Tibial artery (tissue), 4 donors: ENCODE data around the gene ATP2A2.

Experiments
- DNase-seq, 2 donors: peaks; one replicate each; pipeline ENCODE4 v3.0.0-alpha.2; 2019
- H3K27ac ChIP-seq, 2 donors: fragments of 200-600 bp; sonication (generic) in 1 of 2; 1 replicate in 1 of 2; 2 replicates in 1 of 2; pipeline ENCODE4 v1.5.1; 2018 to 2019; ENCODE audit warnings: mild to moderate bottlenecking in 1 of 2
- H3K27me3 ChIP-seq, 2 donors: fragments of 200-600 bp; sonication (generic) in 1 of 2; one replicate each; pipeline versions ENCODE4 v1.5.1 to v1.6.0; 2016 to 2019
- H3K36me3 ChIP-seq, 3 donors: fragments of 200-600 bp; sonication (generic) in 2 of 3; one replicate each; pipeline ENCODE4 v1.5.1; 2016 to 2019; ENCODE audit warnings: mild to moderate bottlenecking in 2 of 3
- H3K4me1 ChIP-seq, 4 donors: fragments of 200-600 bp; sonication (generic) in 2 of 4; 1 replicate in 3 of 4; 2 replicates in 1 of 4; pipeline ENCODE4 v1.5.1; 2016 to 2019
- H3K4me3 ChIP-seq, 2 donors: fragments of 200-600 bp; sonication (generic) in 1 of 2; 1 replicate in 1 of 2; 2 replicates in 1 of 2; pipeline ENCODE4 v1.5.1; 2018 to 2019; ENCODE audit warnings: mild to moderate bottlenecking in 2 of 2
- H3K9me3 ChIP-seq, 3 donors: fragments of 200-600 bp; sonication (generic) in 1 of 3; one replicate each; pipeline ENCODE4 v1.5.1; 2016 to 2019
- intact Hi-C: fragments of 100-400 bp; cut with DNase I; formaldehyde crosslinking; loops from one replicate; pipeline ENCODE4 v1.15.0; 2023; ENCODE audit warnings: low total_unique reads
- TF ChIP-seq, protein P1 (sequence below), 2 experiments: fragments of 200-600 bp in 1 of 2; fragments of 450-650 bp in 1 of 2; IDR thresholded peaks; one replicate each; pipeline ENCODE4 v1.5.1; 2017 to 2019; ENCODE audit warnings: antibody characterized with exemption in 2 of 2, mild to moderate bottlenecking in 1 of 2, moderate library complexity in 1 of 2

Gene ATP2A2

DNA sequence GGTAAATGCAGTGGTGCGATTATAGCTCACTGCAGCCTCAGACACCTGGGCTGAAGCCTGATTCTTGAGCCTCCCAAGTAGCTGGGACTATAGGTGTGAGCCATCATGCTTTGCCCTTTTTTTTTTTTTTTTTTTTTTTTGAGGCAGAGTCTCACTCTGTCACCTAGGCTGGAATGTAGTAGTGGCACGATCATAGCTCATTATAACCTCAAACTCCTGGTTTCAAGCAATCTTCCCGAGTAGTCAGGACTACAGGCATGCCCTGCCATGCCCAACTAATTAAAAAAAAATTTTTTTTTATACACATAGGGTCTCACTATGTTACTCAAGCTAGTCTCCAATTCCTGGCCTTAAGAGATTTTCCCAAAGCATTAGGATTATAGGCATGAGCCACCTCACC lies 6.9 kb downstream of the ATP2A2 start:
- peaks cover 26 to 52% (median 46%) of the 10 kb centered on the region in 3 donors for H3K36me3 ChIP-seq
- no peaks in the 10 kb centered on the region for H3K9me3 ChIP-seq
- H3K27me3 ChIP-seq, result no peaks in the 10 kb centered on the region
- DNase-seq, result no peak
- intact Hi-C loops, result loop anchor here (10.0 kb wide), 1 partner anchor 63 kb away; no protein-coding TSS in a partner anchor
- no peak overlapping the region for H3K4me3 ChIP-seq
- peaks cover 0 to 79% (median 32%) of the 10 kb centered on the region in 4 donors for H3K4me1 ChIP-seq
- H3K27ac ChIP-seq, result peak overlapping the region in 1 of 2 donors; percentile 97
- TF ChIP-seq, protein P1, sequence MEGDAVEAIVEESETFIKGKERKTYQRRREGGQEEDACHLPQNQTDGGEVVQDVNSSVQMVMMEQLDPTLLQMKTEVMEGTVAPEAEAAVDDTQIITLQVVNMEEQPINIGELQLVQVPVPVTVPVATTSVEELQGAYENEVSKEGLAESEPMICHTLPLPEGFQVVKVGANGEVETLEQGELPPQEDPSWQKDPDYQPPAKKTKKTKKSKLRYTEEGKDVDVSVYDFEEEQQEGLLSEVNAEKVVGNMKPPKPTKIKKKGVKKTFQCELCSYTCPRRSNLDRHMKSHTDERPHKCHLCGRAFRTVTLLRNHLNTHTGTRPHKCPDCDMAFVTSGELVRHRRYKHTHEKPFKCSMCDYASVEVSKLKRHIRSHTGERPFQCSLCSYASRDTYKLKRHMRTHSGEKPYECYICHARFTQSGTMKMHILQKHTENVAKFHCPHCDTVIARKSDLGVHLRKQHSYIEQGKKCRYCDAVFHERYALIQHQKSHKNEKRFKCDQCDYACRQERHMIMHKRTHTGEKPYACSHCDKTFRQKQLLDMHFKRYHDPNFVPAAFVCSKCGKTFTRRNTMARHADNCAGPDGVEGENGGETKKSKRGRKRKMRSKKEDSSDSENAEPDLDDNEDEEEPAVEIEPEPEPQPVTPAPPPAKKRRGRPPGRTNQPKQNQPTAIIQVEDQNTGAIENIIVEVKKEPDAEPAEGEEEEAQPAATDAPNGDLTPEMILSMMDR (IDR thresholded peaks at IDR 0.05), result no peak

DNA sequence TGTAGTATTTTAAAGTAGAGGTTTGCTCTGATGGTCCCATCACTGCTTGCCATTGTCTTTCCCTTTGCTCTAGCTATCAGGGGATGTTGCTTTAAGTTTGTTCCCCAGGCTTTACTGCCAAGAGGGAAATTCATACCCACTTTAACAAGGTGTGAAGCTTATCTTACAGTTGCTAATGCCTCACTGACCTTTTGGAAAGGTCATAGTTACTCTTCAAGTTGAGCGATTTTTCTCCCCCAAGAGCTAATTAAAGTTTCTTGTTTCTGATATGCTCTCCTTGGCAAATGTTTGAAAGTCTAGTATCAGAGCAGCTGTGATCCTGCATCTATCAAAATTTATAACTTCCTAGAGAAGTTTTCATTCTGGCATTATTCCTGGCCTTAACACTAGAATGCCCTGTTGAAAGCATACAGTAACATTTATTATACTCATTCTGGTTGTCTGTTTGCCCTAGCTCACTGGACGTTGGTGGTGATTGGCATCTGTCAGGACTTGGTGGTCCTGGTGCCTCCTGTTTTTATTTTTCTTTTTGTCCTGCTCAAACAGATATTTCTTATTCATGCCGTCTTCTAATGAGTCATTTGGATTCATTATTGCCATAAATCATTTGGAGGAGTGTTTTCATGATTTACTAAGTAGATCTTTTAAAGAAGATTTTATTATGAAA lies 8.1 kb downstream of the ATP2A2 start:
- TF ChIP-seq, protein P1 (IDR thresholded peaks at IDR 0.05), result no peak
- H3K4me3 ChIP-seq, result no peak overlapping the region
- peaks cover 0 to 72% (median 32%) of the 10 kb centered on the region in 4 donors for H3K4me1 ChIP-seq
- intact Hi-C loops, result loop anchor here (10.0 kb wide), 1 partner anchor 64 kb away; no protein-coding TSS in a partner anchor
- H3K36me3 ChIP-seq, result peaks cover 37 to 62% (median 53%) of the 10 kb centered on the region in 3 donors
- no peaks in the 10 kb centered on the region for H3K27me3 ChIP-seq
- peak overlapping the region; percentile 5 to 97 for H3K27ac ChIP-seq
- H3K9me3 ChIP-seq, result no peaks in the 10 kb centered on the region
- no peak for DNase-seq

DNA sequence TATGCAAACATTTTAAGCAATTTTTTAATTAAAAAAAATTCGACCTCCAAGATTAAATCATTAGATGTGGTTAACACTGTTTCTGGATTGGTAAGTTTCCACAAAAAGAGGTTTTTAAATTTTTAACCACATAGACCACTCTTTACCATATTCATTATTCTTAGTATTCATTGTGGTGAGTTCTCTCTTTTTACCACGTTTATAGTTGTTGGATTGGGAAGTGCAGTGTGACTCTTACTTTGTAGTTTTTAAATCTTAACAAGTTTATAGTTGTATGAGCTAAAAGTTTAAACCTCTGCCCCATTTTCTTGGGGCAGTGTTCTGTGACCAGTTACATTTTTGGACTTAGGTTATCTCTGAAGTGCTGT lies 8.6 kb downstream of the ATP2A2 start:
- H3K4me3 ChIP-seq, result no peak overlapping the region
- no peaks in the 10 kb centered on the region for H3K9me3 ChIP-seq
- TF ChIP-seq, protein P1 (IDR thresholded peaks at IDR 0.05), result no peak
- H3K4me1 ChIP-seq, result peaks cover 0 to 74% (median 32%) of the 10 kb centered on the region in 4 donors
- DNase-seq, result no peak
- peaks cover 41 to 67% (median 57%) of the 10 kb centered on the region in 3 donors for H3K36me3 ChIP-seq
- no peaks in the 10 kb centered on the region for H3K27me3 ChIP-seq
- intact Hi-C loops, result loop anchor here (10.0 kb wide), 1 partner anchor 65 kb away; no protein-coding TSS in a partner anchor
- H3K27ac ChIP-seq, result peak overlapping the region in 1 of 2 donors; percentile 97

DNA sequence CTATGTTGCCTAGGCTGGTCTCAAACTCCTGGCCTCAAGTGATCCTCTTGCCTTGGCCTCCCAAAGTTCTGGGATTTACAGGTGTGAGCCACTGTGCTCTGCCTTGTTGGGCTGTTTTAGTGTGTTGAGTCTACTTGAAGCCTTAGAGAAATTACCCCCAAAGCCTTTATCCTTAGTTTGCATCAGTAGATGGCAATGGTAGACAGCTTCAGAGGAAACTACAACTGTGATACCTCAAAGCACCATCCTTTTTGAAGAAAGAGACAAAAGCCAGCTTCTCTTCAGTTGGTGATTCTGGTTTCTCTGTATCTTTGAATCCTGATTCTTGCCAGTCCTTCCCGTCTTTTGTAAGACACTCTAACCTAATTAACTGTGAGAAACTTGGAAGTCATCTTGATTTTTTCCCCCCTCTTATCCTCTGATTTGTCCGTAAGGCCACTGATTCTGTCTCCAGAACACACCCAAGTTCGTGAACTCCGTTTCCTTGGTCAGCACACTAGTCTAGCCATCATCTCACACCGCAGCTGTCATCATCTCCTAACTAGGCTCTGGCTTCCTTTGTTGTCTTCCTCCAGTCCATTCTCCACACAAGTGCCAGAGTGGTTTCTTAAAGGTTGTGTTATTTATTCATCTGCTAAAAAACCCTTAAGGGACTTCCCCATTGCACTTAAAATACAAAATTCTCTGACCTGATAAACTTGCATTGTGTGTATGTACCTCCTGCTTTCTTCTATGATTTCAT lies 20.2 kb downstream of the ATP2A2 start:
- Histone ChIP-seq H3K4me3 (no peak overlapping the region), H3K27me3 (no peaks in the 10 kb centered on the region), H3K27ac (peak overlapping the region; percentile 24 to 36), H3K36me3 (peaks cover 43 to 75% (median 72%) of the 10 kb centered on the region in 3 donors), H3K4me1 (peaks cover 0 to 88% (median 26%) of the 10 kb centered on the region in 4 donors), H3K9me3 (no peaks in the 10 kb centered on the region)
- intact Hi-C loops, result loop anchor here (10.0 kb wide), 1 partner anchor 114 kb away; no protein-coding TSS in a partner anchor
- no peak for DNase-seq
- TF ChIP-seq, protein P1 (IDR thresholded peaks at IDR 0.05), result no peak

DNA sequence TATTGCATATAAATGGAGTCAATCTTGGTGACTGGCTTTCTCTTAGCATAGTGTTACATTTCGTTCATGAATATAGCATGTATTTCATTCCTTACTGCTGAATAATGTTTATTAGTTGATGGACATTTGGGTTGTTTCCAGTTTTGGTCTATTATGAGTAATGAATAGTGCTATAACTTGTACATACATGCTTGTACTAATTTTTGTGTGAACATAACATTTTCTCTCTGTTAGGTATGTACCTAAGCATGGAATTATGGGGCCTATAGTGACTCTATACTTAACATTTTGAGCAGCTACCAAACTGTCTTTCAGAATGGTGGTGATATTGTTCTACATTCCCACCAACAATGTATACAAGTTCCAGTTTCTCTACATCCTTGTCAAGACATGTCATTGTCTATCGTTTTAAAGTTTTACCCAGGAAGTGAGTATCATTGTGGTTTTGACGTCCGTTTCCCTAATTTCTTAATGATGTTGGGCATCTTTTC lies 23.1 kb downstream of the ATP2A2 start:
- H3K27ac ChIP-seq, result peak overlapping the region; percentile 8 to 16
- H3K27me3 ChIP-seq, result no peaks in the 10 kb centered on the region
- intact Hi-C loops, result loop anchor here (10.0 kb wide), 1 partner anchor 111 kb away; no protein-coding TSS in a partner anchor
- no peak overlapping the region for H3K4me3 ChIP-seq
- DNase-seq, result no peak
- H3K9me3 ChIP-seq, result no peaks in the 10 kb centered on the region
- H3K36me3 ChIP-seq, result peaks cover 20 to 54% (median 46%) of the 10 kb centered on the region in 3 donors
- TF ChIP-seq, protein P1 (IDR thresholded peaks at IDR 0.05), result no peak
- H3K4me1 ChIP-seq, result peaks cover 0 to 82% (median 25%) of the 10 kb centered on the region in 4 donors
